GM19467 (cell line): ENCODE measurements around the gene APPBP2.
"Not testable (repeated sequence)": the region's sequence is repeated elsewhere in the genome, so short reads cannot be mapped to it uniquely, and the experiment has no call there.

Source experiments
- ATAC-seq: cut with Tn5 transposase; IDR thresholded peaks from one replicate; pipeline ENCODE4 v1.9.1; 2021; ENCODE audit warnings: mild to moderate bottlenecking, moderate library complexity; ENCODE audit not compliant: unreplicated experiment

Gene APPBP2

GRCh38 chr17:60506312-60506711 is 19.7 kb downstream of the APPBP2 start:
- ATAC-seq, result no peak

- no peak for ATAC-seq
Measured at GRCh38 chr17:60502145-60502544, 23.9 kb downstream of the APPBP2 start.

GRCh38 chr17:60501589-60501988 is 24.5 kb downstream of the APPBP2 start:
- no peak for ATAC-seq

DNA sequence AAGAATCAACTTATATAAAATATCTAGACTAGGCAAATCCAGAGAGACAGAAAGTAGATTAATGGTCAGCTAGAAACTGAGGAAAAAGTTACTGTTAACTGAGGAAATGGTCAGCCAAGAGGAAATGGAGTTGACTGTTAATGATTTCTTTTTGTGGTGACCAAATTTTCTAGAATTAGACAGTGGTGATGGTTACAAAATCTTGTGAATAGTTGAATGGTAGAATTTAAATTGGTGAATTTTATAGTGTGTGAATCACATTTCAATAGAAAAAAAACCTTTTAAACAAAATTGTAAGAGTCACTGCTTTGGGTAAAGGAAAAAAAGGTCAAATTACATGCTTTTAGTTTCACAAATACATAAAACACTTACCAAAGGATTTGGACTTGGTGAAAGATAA is 30.0 kb downstream of the APPBP2 start:
- ATAC-seq, result no peak

DNA sequence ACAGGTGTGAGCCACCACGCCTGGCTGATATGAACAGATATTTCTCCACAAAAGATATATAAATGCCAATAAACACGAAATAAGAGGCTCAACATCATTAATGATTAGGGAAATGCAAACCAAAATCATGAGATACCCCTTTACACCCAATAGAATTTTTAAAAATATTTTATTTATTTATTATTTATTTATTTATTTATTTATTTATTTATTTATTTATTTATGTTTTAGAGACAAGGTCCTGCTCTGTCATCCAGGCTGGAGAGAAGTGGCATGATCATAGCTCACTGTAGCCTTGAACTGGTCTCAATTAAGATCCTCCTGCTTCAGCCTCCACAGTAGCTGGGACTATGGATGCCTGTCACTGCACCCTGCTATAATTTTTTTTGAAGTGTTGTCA is 30.8 kb downstream of the APPBP2 start:
- ATAC-seq, result no peak

GRCh38 chr17:60493847-60494321 is 32.2 kb downstream of the APPBP2 start:
- no peak for ATAC-seq

- no peak for ATAC-seq
Measured at GRCh38 chr17:60491771-60492170, 34.3 kb downstream of the APPBP2 start.

GRCh38 chr17:60490594-60490993 is 35.4 kb downstream of the APPBP2 start:
- not testable (repeated sequence) for ATAC-seq

- no peak for ATAC-seq
Measured at GRCh38 chr17:60481604-60482003, 44.4 kb downstream of the APPBP2 start.

GRCh38 chr17:60473788-60474187 is 52.3 kb downstream of the APPBP2 start:
- no peak for ATAC-seq

DNA sequence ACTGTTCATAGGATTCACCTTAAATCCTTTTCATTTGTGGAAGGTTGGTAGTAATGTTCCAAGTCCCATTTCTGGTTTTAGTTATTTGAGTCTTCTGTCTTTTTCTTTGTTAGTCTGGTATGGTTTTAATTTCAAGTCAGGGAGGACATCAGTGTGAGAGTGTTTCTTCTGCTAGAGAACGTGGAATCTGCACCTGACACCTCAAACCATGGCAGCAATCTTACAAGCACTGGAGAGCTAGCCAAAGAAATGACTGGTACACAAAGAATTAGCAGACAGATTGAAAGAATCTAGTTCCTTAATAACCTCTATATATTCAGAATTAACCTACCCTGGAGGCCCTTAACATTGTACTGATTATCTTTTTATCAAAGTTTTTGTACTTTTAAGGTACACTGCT is 53.6 kb downstream of the APPBP2 start:
- ATAC-seq, result no peak

DNA sequence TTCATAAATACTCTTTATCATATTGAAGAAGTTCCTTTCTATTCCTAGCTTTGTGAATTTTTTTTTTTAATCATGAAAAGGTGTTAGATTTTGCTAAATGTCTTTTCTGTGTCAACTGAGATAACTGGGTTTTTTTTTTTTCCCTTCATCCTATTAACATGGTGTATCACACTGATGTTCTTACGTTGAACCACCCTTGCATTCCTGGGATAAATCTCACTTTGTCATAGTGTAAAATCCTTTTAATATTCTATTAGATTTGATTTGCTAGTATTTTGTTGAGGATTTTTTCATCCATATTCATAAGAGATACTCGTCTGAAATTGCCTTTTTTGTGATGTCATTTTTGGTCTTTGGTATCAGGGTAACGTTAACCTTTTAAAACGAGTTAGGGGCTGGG is 54.6 kb downstream of the APPBP2 start:
- ATAC-seq, result no peak

DNA sequence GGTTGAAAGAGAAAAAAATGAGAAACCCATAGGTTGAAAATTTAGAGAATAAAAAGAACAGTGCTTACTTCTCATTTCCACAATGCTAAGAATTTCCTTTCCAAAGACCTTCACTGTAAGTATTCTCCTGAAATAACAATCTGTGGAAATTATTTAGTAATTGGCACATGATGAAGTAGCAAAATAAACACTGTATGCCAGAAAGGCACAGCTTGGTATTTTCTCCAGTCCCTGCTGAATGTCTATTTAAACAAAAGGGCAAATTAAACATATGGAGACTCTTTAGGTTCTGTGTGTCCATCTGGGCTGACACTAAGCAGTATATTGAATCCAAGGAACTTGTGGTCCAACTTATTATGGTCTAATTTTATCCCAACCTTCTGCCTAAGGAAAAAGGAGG is 57.7 kb downstream of the APPBP2 start:
- no peak for ATAC-seq

DNA sequence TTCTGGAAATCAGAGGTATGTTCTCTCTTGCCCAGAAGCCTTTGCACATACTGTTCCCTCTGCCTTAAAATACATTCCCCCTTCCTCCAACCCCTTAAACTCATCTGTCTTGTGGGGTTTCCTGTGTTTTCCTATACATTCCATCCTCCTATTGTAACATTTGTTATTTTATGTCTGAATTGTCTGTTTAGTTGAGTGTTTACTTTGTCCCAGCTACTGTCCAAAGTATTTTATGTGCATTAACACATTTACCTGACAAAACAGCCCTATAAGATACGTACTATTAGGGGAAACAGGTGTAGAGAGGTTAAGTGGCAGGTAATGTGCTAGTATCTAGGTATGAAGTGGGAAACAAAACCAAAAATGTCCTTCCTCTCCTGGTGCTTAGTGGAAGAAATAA is 61.7 kb downstream of the APPBP2 start:
- no peak for ATAC-seq

DNA sequence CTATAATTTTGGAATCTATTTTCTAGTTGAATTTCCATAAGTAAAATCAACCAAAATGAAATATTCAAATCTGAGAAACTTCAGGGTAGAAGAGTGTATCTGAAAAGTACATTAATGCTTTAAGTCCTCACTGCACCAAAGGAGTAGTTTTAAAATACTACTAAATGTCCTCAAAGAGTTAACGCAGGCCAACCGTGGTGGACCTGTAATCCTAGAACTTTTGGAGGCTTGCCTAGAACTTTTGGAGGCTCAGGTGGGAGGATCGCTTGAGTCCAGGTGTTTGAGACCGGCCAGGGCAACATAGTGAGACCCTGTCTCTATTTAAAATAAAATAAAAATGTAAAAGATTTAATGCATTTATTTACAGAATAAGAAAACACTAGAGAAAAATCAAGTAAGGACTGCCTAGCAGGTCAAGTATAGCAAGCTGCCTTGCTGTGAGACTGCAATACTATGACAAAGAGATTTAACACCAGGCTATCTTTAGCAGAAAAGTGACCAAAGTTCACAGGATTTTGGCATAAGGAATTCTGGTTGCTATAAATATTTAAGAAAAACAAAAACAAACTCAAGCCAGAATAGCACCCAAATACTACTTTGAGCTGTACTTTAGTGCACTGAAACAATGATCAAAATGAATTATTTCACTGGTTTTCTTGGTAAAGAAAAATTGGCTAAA is 62.7 kb downstream of the APPBP2 start:
- ATAC-seq, result no peak

- ATAC-seq, result no peak
Measured at GRCh38 chr17:60461584-60461983, 64.5 kb downstream of the APPBP2 start.

GRCh38 chr17:60457148-60457547 is 68.9 kb downstream of the APPBP2 start:
- no peak for ATAC-seq

DNA sequence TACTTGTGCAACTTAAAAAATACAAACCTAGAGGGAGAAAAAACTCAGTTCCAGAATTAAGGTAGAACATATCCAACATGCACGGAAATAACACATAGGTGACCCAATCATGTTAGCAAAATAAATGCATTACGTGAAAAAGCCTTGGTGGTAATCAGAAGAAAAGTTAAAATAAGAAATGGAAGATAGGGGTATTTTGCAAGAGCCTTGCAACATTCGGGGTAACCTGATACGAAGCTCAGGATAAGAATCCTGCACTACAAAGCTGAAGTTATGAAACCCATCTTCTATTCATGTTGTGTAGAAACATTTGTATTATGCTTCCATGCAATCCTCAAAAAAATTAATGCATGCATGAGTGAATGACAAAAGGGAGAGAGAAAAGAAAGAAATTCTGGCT is 70.7 kb downstream of the APPBP2 start:
- ATAC-seq, result no peak

DNA sequence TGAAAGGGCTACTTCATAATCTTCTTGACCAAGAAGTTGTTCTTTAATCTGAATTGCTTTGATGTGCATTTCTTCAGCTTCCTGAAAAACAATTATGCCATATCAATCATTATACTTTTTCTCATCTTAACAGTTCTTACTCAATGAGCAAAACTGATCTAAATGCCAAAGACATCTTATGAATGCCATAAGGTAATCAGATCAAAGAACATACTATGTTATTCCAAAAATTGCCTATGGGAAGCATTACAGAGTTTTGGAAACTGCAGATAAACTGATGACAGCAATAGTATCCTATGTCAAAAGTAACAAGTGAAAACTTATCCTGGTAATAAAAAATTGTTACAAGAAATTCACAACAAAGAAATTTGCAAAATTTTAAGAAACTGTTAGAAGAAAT is 74.1 kb downstream of the APPBP2 start:
- no peak for ATAC-seq

DNA sequence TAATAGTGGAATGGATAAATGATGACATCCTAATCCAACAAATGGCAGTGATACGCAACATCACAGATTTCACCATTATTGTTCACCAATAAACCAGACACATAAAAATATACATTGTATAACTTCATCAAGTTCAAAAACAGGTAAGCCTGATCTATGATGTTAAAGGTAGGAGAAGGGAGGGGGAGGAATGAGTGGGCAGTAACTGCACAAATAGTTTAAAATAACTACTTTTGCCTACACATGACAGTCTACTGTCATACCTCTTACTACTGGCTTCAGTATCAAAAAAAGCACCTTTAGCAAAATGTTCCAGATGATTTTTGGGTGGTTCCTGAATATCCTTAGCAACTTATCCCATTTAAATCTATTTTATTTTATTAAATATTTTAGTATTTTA is 75.0 kb downstream of the APPBP2 start:
- no peak for ATAC-seq

GRCh38 chr17:60447375-60447774 is 78.7 kb downstream of the APPBP2 start:
- no peak for ATAC-seq

- no peak for ATAC-seq
Measured at GRCh38 chr17:60445144-60445543, 80.9 kb downstream of the APPBP2 start.

- no peak for ATAC-seq
Measured at GRCh38 chr17:60443713-60444112, 82.3 kb downstream of the APPBP2 start.
